ENCODE measurements around the gene WDR33.

- TF ChIP-seq CTCF (IDR thresholded peaks at IDR 0.05) (no peak), POLR2A (IDR thresholded peaks at IDR 0.05) (no peak)
Observed at GRCh38 chr2:127721311-127721977, 89.5 kb downstream of the WDR33 start.
